GM18873 (cell line): ENCODE measurements around the gene IFITM2.
"Not testable (repeated sequence)": the region's sequence is repeated elsewhere in the genome, so short reads cannot be mapped to it uniquely, and the experiment has no call there.

Experiments
- ATAC-seq: cut with Tn5 transposase; IDR thresholded peaks from one replicate; pipeline ENCODE4 v1.9.1; 2021; ENCODE audit warnings: mild to moderate bottlenecking, moderate library complexity, moderate number of reproducible peaks; ENCODE audit not compliant: unreplicated experiment, low FRiP score

IFITM2 gene

GRCh38 chr11:304915-305843 lies 2.4 kb upstream of the IFITM2 start:
- no peak for ATAC-seq

- no peak for ATAC-seq
These were observed 1.8 kb upstream of the IFITM2 start for GRCh38 chr11:305844-306211.

- no peak for ATAC-seq
These were observed 808 bp upstream of the IFITM2 start for GRCh38 chr11:306645-307371.

- ATAC-seq = not testable (repeated sequence)
These were observed 1.4 kb downstream of the IFITM2 start for GRCh38 chr11:308740-309665.

- ATAC-seq = not testable (repeated sequence)
These were observed 2.5 kb downstream of the IFITM2 start for GRCh38 chr11:309979-310572.

- ATAC-seq = not testable (repeated sequence)
These were observed 3.6 kb downstream of the IFITM2 start for GRCh38 chr11:311013-311748.

GRCh38 chr11:312092-312816 lies 4.6 kb downstream of the IFITM2 start:
- no peak for ATAC-seq

- no peak for ATAC-seq
These were observed 5.7 kb downstream of the IFITM2 start for GRCh38 chr11:313304-313786.

- no peak for ATAC-seq
These were observed 6.4 kb downstream of the IFITM2 start, which contains the start of gene IFITM1 for GRCh38 chr11:313787-314553. IFITM1 (plus strand) TSS chr11:314040; CDS start chr11:314171, 131 bp downstream.

GRCh38 chr11:314554-314875 lies 6.9 kb downstream of the IFITM2 start:
- not testable (repeated sequence) for ATAC-seq

GRCh38 chr11:315051-315481 lies 7.5 kb downstream of the IFITM2 start:
- no peak for ATAC-seq

- no peak for ATAC-seq
These were observed 7.9 kb downstream of the IFITM2 start for GRCh38 chr11:315516-315994.

- no peak for ATAC-seq
These were observed 8.6 kb downstream of the IFITM2 start for GRCh38 chr11:316031-316701.

GRCh38 chr11:316891-317301 lies 9.3 kb downstream of the IFITM2 start:
- ATAC-seq = no peak

- not testable (repeated sequence) for ATAC-seq
These were observed 10.2 kb downstream of the IFITM2 start for GRCh38 chr11:317668-318404.

- not testable (repeated sequence) for ATAC-seq
These were observed 10.9 kb downstream of the IFITM2 start for GRCh38 chr11:318405-319120.
